SK-N-SH (cell line): ENCODE data around the gene DRGX. TPM values are rescaled to one million over a fixed set of nuclear protein-coding genes. Genes with fewer than 3 reads are reported as not detected.

ENCODE experiments used
- CTCF ChIA-PET: fragments of 300-600, 350-600 bp; formaldehyde crosslinking; extraction: SDS; loops from one replicate; lab custom pipeline; 2021; lab: Yijun Ruan, JAX
- POLR2A ChIA-PET: fragments of 350-600 bp; sonication (Branson Sonifier 250); formaldehyde crosslinking; extraction: SDS; loops from one replicate; lab custom pipeline; 2020; ENCODE audit warnings: antibody characterized with exemption, inconsistent platforms; lab: Yijun Ruan, JAX
- DNase-seq: peaks from one replicate; pipeline ENCODE4 v3.0.0; 2012
- H2AFZ ChIP-seq: fragments of 200-600 bp; sonication (generic); 2 replicates; pipeline ENCODE4 v1.8.1; 2016; ENCODE audit warnings: antibody characterized with exemption, mild to moderate bottlenecking, low read depth
- H3F3A ChIP-seq: fragments of 200-600 bp; sonication (generic); replicated peaks from 2 replicates; pipeline ENCODE3; 2016; ENCODE audit warnings: antibody characterized with exemption, mild to moderate bottlenecking; ENCODE audit not compliant: insufficient read depth
- H3K27ac ChIP-seq, 2 experiments: fragments of 200-500 bp in 1 of 2; fragments of 200-600 bp in 1 of 2; sonication (Bioruptor generic) in 1 of 2; sonication (generic), shearing (Covaris generic) in 1 of 2; 2 replicates each; pipeline versions ENCODE4 v1.5.1 to v1.6.1; 2014 to 2016; ENCODE audit warnings: low read depth in 2 of 2, inconsistent platforms in 1 of 2, low read length in 1 of 2, mild to moderate bottlenecking in 1 of 2, mixed read lengths in 1 of 2
- H3K27me3 ChIP-seq: fragments of 200-600 bp; sonication (generic), shearing (Covaris generic); 2 replicates; pipeline ENCODE4 v1.6.1; 2016; ENCODE audit warnings: mixed run types; ENCODE audit not compliant: insufficient read depth
- H3K36me3 ChIP-seq, 2 experiments: fragments of 200-500 bp in 1 of 2; fragments of 200-600 bp in 1 of 2; sonication (Bioruptor generic) in 1 of 2; sonication (generic) in 1 of 2; replicated peaks in 1 of 2; 2 replicates each; pipeline versions ENCODE3 to v1.5.1; 2014 to 2016; ENCODE audit warnings: low read length in 1 of 2, mild to moderate bottlenecking in 1 of 2; ENCODE audit not compliant: insufficient read depth in 2 of 2, control insufficient read depth in 1 of 2
- H3K4me1 ChIP-seq, 2 experiments: fragments of 200-500 bp in 1 of 2; fragments of 200-600 bp in 1 of 2; sonication (Bioruptor generic) in 1 of 2; sonication (generic), shearing (Covaris generic) in 1 of 2; 2 replicates each; pipeline versions ENCODE4 v1.5.1 to v1.6.1; 2014 to 2016; ENCODE audit warnings: low read depth in 1 of 2, low read length in 1 of 2, mixed run types in 1 of 2; ENCODE audit not compliant: insufficient read depth in 2 of 2, control insufficient read depth in 1 of 2
- H3K4me2 ChIP-seq: fragments of 200-600 bp; sonication (generic), shearing (Covaris generic); 2 replicates; pipeline ENCODE4 v1.6.1; 2017; ENCODE audit warnings: mixed run types
- H3K4me3 ChIP-seq, 2 experiments: fragments of 200-500 bp in 1 of 2; fragments of 200-600 bp in 1 of 2; sonication (Bioruptor generic) in 1 of 2; sonication (generic), shearing (Covaris generic) in 1 of 2; 2 replicates each; pipeline versions ENCODE4 v1.5.1 to v1.8.1; 2014 to 2016; ENCODE audit warnings: low read depth in 2 of 2, inconsistent platforms in 1 of 2, low read length in 1 of 2, mild to moderate bottlenecking in 1 of 2, mixed read lengths in 1 of 2, moderate library complexity in 1 of 2
- H3K79me2 ChIP-seq: fragments of 200-600 bp; sonication (generic); 2 replicates; pipeline ENCODE4 v1.8.1; 2017; ENCODE audit warnings: mild to moderate bottlenecking; ENCODE audit not compliant: insufficient read depth
- H3K9ac ChIP-seq: fragments of 200-600 bp; sonication (generic); 2 replicates; pipeline ENCODE4 v1.6.1; 2017; ENCODE audit warnings: mixed run types
- H3K9me2 ChIP-seq: fragments of 200-600 bp; sonication (generic); 2 replicates; pipeline ENCODE4 v1.6.1; 2017; ENCODE audit warnings: mixed run types
- H3K9me3 ChIP-seq: fragments of 200-600 bp; sonication (generic); 2 replicates; pipeline ENCODE4 v1.6.1; 2017; ENCODE audit warnings: mixed run types, mild to moderate bottlenecking, moderate library complexity
- H4K20me1 ChIP-seq: fragments of 200-600 bp; sonication (generic); 2 replicates; pipeline ENCODE4 v1.6.1; 2017; ENCODE audit warnings: mild to moderate bottlenecking, mixed run types; ENCODE audit not compliant: insufficient read depth
- CHD2 ChIP-seq: fragments of 150-350 bp; IDR thresholded peaks from 2 replicates; pipeline ENCODE4 v1.6.1; 2018; ENCODE audit warnings: low read length; ENCODE audit not compliant: partially characterized antibody
- ELF1 ChIP-seq: IDR thresholded peaks from 2 replicates; pipeline ENCODE4 v1.4.0; 2012
- EZH2phosphoT487 ChIP-seq: fragments of 200-600 bp; sonication (generic); IDR thresholded peaks from 2 replicates; pipeline ENCODE4 v1.6.1; 2017; ENCODE audit warnings: low read depth, mixed run types, mild to moderate bottlenecking, antibody characterized with exemption, moderate library complexity, borderline replicate concordance
- FOSL2 ChIP-seq: IDR thresholded peaks from 2 replicates; pipeline ENCODE4 v1.4.0; 2012; ENCODE audit warnings: low read depth, mild to moderate bottlenecking, moderate library complexity, borderline replicate concordance
- FOXJ3 ChIP-seq: sonication (generic); formaldehyde crosslinking; IDR thresholded peaks from 2 replicates; pipeline ENCODE4 v1.5.1; 2020; ENCODE audit warnings: mild to moderate bottlenecking, missing genetic modification reagents
- MEF2A ChIP-seq: IDR thresholded peaks from 2 replicates; pipeline ENCODE4 v1.4.0; 2012; ENCODE audit warnings: low read depth, borderline replicate concordance
- NRF1 ChIP-seq: IDR thresholded peaks from 2 replicates; pipeline ENCODE4 v1.6.1; 2012; ENCODE audit warnings: low read depth, mild to moderate bottlenecking, low read length
- RCOR1 ChIP-seq: fragments of 150-350 bp; IDR thresholded peaks from 2 replicates; pipeline ENCODE4 v1.6.1; 2017; ENCODE audit warnings: antibody characterized with exemption, low read length
- RXRA ChIP-seq: IDR thresholded peaks from 2 replicates; pipeline ENCODE4 v1.4.0; 2012; ENCODE audit warnings: low read depth, mild to moderate bottlenecking, borderline replicate concordance
- SIN3A ChIP-seq: IDR thresholded peaks from 2 replicates; pipeline ENCODE4 v1.6.1; 2012; ENCODE audit warnings: low read depth, mild to moderate bottlenecking, low read length, moderate library complexity, borderline replicate concordance
- SMC3 ChIP-seq: IDR thresholded peaks from 2 replicates; pipeline ENCODE4 v1.6.1; 2012; ENCODE audit warnings: low read depth, low read length, improper control_type of control experiment
- TAF1 ChIP-seq: IDR thresholded peaks from 2 replicates; pipeline ENCODE4 v1.6.1; 2012; ENCODE audit warnings: low read depth, mild to moderate bottlenecking, low read length, moderate library complexity, borderline replicate concordance
- YY1 ChIP-seq: IDR thresholded peaks from 2 replicates; pipeline ENCODE4 v1.4.0; 2012; ENCODE audit warnings: low read depth, mild to moderate bottlenecking
- WGBS: methylation state at CpG from one replicate; pipeline ENCODE4 v1.1.6; 2017; ENCODE audit warnings: low lambda C conversion rate; 5-methylcytosine and 5-hydroxymethylcytosine counted together
- polyA plus RNA-seq, 3 experiments: library from polyadenylated mRNA; depleted of rRNA; stranded (reverse); fragments of >200 nt; gene quantifications; 2 replicates each; pipeline ENCODE4 v1.2.3, GENCODE V29; 2012
- TF ChIP-seq, protein P1 (sequence below): fragments of 200-600 bp; sonication (generic); IDR thresholded peaks from 2 replicates; pipeline ENCODE4 v1.6.1; 2017; ENCODE audit warnings: antibody characterized with exemption, mild to moderate bottlenecking, moderate library complexity
- TF ChIP-seq, protein P2 (sequence below): IDR thresholded peaks from 2 replicates; pipeline ENCODE4 v1.4.0; 2012; ENCODE audit warnings: low read depth, borderline replicate concordance
- TF ChIP-seq, protein P3 (sequence below): IDR thresholded peaks from 2 replicates; pipeline ENCODE4 v1.4.0; 2012; ENCODE audit warnings: low read depth, borderline replicate concordance
- TF ChIP-seq, protein P4 (sequence below): fragments of 150-350 bp; IDR thresholded peaks from 2 replicates; pipeline ENCODE4 v1.6.1; 2017; ENCODE audit warnings: antibody characterized with exemption, low read length, low read depth, borderline replicate concordance
- TF ChIP-seq, protein P5 (sequence below): IDR thresholded peaks from 2 replicates; pipeline ENCODE4 v1.4.0; 2012; ENCODE audit warnings: low read depth

Gene DRGX
- polyA plus RNA-seq, 1 of the 3 experiments (the other 2 are of a cell fraction): not detected

DNA sequence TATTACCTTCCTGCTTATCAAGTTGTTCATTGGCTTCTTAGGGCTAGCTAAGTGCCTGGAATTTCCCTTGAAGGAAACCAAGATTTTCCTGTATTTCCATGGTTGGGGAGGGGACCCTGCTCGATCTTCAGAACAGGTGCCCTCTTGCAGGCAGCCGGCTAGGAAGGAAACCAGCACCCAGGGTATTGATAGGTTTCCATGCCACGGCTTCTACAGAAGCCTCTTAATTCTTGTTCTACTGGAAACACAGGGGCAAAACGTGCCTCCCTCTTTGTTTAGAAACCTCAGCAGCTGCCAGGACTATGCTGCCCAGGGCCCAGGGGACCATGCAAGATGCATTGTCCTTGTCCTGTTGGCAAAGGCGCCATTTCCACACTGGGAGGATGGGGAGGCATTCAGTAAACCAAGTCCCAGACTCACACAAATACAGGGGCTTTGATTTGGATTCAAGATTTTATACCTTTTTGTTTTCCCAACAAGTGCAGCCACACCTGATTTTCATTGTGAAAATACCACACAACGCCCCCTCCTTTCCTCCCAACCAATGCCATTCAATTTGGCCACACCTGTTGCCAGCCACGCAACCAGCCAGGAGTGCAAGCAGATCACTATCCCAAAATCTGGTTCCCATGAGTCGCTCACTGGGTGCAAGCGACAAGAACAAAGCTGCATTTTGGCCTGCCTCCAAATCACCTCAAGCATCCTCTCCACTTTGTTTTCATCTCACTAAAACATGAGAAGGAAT is 67.3 kb downstream of the DRGX start:
- no peak for TF ChIP-seq CHD2
- no peak for TF ChIP-seq FOXJ3
- no peak overlapping the region for H3K9ac ChIP-seq
- no peaks in the 10 kb centered on the region for H3K36me3 ChIP-seq
- ChIA-PET CTCF (interaction anchor here (1.0 to 2.0 kb wide), 3 partner anchors 25 to 184 kb away, joined by 3 to 5 read pairs (median 3); no protein-coding TSS in a partner anchor), POLR2A (no interaction called here)
- H3K79me2 ChIP-seq: no peaks in the 10 kb centered on the region
- no peaks in the 10 kb centered on the region for H3F3A ChIP-seq
- H3K27ac ChIP-seq: no peak overlapping the region
- 26% methylated on average over 9 of the region's 9 CpGs for WGBS
- H3K4me1 ChIP-seq: no peaks in the 10 kb centered on the region; a peak in 1 of 4 replicates
- no peak for DNase-seq
- H2AFZ ChIP-seq: no peak overlapping the region
- no peak overlapping the region for H3K4me3 ChIP-seq
- H3K9me3 ChIP-seq: no peaks in the 10 kb centered on the region
- no peaks in the 10 kb centered on the region for H4K20me1 ChIP-seq
- no peaks in the 10 kb centered on the region for H3K27me3 ChIP-seq
- no peak overlapping the region for H3K4me2 ChIP-seq
- no peaks in the 10 kb centered on the region for H3K9me2 ChIP-seq

DNA sequence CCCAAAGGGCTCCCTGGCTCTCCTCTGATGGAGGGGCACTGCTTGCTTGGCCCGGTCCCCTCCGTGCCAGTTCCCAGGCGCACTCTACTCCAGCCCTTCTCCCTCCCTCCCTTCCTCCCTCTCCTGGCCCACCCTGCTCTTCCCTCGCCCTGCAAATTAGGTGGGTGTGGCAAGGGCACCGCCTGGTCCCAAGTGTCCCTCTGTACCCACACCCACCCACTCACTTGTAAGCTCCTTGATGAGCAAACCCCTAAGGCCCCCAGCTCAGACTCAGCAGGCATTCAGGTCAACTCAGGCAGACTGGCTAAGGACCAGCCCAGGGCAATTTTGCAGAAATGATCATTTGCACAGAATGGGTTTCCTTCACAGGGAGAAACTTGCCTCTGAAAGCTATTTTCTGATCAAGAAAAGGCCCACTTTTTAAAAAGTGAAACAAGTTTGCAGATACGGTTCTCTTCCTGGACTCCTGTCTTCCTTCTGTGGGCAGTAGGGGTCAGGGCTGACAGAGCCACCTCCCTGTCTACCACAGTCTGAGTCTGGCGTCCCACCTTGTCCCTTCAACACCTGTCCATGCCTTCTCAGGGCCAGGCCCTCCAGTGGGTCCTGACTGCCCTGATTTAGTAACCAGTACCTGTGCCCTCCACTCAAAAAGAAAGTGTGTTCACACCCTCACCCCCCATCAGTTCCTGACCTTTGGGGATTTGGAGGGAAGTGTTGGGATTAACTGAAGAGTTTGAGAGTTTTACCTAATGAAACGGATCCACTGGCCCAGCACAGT is 68.7 kb downstream of the DRGX start:
- TF ChIP-seq, protein P1, sequence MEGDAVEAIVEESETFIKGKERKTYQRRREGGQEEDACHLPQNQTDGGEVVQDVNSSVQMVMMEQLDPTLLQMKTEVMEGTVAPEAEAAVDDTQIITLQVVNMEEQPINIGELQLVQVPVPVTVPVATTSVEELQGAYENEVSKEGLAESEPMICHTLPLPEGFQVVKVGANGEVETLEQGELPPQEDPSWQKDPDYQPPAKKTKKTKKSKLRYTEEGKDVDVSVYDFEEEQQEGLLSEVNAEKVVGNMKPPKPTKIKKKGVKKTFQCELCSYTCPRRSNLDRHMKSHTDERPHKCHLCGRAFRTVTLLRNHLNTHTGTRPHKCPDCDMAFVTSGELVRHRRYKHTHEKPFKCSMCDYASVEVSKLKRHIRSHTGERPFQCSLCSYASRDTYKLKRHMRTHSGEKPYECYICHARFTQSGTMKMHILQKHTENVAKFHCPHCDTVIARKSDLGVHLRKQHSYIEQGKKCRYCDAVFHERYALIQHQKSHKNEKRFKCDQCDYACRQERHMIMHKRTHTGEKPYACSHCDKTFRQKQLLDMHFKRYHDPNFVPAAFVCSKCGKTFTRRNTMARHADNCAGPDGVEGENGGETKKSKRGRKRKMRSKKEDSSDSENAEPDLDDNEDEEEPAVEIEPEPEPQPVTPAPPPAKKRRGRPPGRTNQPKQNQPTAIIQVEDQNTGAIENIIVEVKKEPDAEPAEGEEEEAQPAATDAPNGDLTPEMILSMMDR: no peak
- no peak for TF ChIP-seq RCOR1
- TF ChIP-seq FOSL2: no peak
- TF ChIP-seq CHD2: no peak
- no peak for TF ChIP-seq RXRA
- no peak for TF ChIP-seq SIN3A
- TF ChIP-seq EZH2phosphoT487: no peak
- TF ChIP-seq, protein P2, sequence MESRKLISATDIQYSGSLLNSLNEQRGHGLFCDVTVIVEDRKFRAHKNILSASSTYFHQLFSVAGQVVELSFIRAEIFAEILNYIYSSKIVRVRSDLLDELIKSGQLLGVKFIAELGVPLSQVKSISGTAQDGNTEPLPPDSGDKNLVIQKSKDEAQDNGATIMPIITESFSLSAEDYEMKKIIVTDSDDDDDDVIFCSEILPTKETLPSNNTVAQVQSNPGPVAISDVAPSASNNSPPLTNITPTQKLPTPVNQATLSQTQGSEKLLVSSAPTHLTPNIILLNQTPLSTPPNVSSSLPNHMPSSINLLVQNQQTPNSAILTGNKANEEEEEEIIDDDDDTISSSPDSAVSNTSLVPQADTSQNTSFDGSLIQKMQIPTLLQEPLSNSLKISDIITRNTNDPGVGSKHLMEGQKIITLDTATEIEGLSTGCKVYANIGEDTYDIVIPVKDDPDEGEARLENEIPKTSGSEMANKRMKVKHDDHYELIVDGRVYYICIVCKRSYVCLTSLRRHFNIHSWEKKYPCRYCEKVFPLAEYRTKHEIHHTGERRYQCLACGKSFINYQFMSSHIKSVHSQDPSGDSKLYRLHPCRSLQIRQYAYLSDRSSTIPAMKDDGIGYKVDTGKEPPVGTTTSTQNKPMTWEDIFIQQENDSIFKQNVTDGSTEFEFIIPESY: no peak
- TF ChIP-seq MEF2A: no peak
- no peak for TF ChIP-seq YY1
- no peak for TF ChIP-seq SMC3
- TF ChIP-seq TAF1: no peak
- TF ChIP-seq NRF1: no peak
- TF ChIP-seq, protein P3, sequence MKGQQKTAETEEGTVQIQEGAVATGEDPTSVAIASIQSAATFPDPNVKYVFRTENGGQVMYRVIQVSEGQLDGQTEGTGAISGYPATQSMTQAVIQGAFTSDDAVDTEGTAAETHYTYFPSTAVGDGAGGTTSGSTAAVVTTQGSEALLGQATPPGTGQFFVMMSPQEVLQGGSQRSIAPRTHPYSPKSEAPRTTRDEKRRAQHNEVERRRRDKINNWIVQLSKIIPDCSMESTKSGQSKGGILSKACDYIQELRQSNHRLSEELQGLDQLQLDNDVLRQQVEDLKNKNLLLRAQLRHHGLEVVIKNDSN: no peak
- TF ChIP-seq ELF1: no peak
- TF ChIP-seq, protein P4, sequence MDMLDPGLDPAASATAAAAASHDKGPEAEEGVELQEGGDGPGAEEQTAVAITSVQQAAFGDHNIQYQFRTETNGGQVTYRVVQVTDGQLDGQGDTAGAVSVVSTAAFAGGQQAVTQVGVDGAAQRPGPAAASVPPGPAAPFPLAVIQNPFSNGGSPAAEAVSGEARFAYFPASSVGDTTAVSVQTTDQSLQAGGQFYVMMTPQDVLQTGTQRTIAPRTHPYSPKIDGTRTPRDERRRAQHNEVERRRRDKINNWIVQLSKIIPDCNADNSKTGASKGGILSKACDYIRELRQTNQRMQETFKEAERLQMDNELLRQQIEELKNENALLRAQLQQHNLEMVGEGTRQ: no peak
- TF ChIP-seq, protein P5, sequence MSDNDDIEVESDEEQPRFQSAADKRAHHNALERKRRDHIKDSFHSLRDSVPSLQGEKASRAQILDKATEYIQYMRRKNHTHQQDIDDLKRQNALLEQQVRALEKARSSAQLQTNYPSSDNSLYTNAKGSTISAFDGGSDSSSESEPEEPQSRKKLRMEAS: no peak
- Histone ChIP-seq H3K36me3 (no peaks in the 10 kb centered on the region), H2AFZ (no peak overlapping the region), H3K9me3 (no peaks in the 10 kb centered on the region), H3K9ac (no peak overlapping the region), H4K20me1 (no peaks in the 10 kb centered on the region), H3K27ac (no peak overlapping the region), H3K4me3 (no peak overlapping the region), H3K4me2 (no peak overlapping the region), H3K27me3 (no peaks in the 10 kb centered on the region), H3F3A (no peaks in the 10 kb centered on the region), H3K9me2 (no peaks in the 10 kb centered on the region), H3K79me2 (no peaks in the 10 kb centered on the region), H3K4me1 (peaks cover 0 to 8% of the 10 kb centered on the region in 2 experiments; a peak in 1 of 4 replicates)
- no peak for DNase-seq
- 33% methylated on average over 8 of the region's 8 CpGs for WGBS
- ChIA-PET POLR2A (no interaction called here), CTCF (interaction anchor here (0.8 to 2.0 kb wide), 3 partner anchors 11 to 185 kb away, joined by 3 to 5 read pairs (median 3); no protein-coding TSS in a partner anchor)
